ENCODE measurements around the gene LAG3. TPM values are rescaled to one million over a fixed set of nuclear protein-coding genes. Genes with fewer than 3 reads are reported as not detected.

The LAG3 gene
- total RNA-seq, 1 experiment from 2014 or later, result 3.3 TPM

GRCh38 chr12:6724409-6724797 is 47.9 kb upstream of the LAG3 start:
- TF ChIP-seq JUND (IDR thresholded peaks at IDR 0.05) (no peak), POLR2A (IDR thresholded peaks at IDR 0.05; ENCODE audit: borderline replicate concordance, extremely low read depth, insufficient read depth, insufficient read length) (peak; percentile 7)
- no peak for DNase-seq (ENCODE audit: low read depth, low spot score)
- peaks cover 11 to 12% of the 10 kb centered on the region in 2 experiments; a peak in 3 of 4 replicates for H3K36me3 ChIP-seq (ENCODE audit: control insufficient read depth in 1 of 2, insufficient read depth in 2 of 2, low read length in 2 of 2)
- H4K20me1 ChIP-seq (ENCODE audit: insufficient read depth), result no peaks in the 10 kb centered on the region
- H3K4me2 ChIP-seq (ENCODE audit: low read length), result peak overlapping the region; percentile 100
- CTCF ChIA-PET, result interaction anchor here (0.7 to 2.7 kb wide), 9 partner anchors 10 to 161 kb away, joined by 3 to 16 read pairs (median 4); partner anchors contain the start of genes MLF2, PTMS and ZNF384
- H2AFZ ChIP-seq (ENCODE audit: low read depth, low read length, poor library complexity, severe bottlenecking), result no peak overlapping the region
- POLR2A ChIA-PET, result interaction anchor here (0.6 to 3.0 kb wide), 21 partner anchors 8 to 412 kb away, joined by 3 to 28 read pairs (median 4); partner anchors contain the start of genes C12orf57, CDCA3, MLF2 and PTMS
- RAD21 ChIA-PET (ENCODE audit: low non-redundant PET in 1 of 2, low total read pairs in 2 of 2, uncharacterized antibody in 2 of 2, unreplicated experiment in 2 of 2), result interaction anchor here (0.7 to 1.6 kb wide), 4 partner anchors 29 to 58 kb away, joined by 3 to 6 read pairs (median 4); partner anchors contain the start of genes ZNF384 (in 2 of the 2) and MLF2 (in 1 of the 2)
- H3K79me2 ChIP-seq (ENCODE audit: insufficient read depth, low read length), result peaks cover 14% of the 10 kb centered on the region; the same call in 1 of the 2 replicates
- H3K9me2 ChIP-seq (ENCODE audit: insufficient read depth), result no peaks in the 10 kb centered on the region
- H3K27ac ChIP-seq (ENCODE audit: low read depth, low read length), result peak overlapping the region; percentile 91
- no peaks in the 10 kb centered on the region for H3K27me3 ChIP-seq (ENCODE audit: insufficient read depth, low read length)
- intact Hi-C loops (cut with micrococcal nuclease), result loop anchor here (1.0 kb wide), 1 partner anchor 35 kb away; the partner anchor contains the start of gene ZNF384
- peak overlapping the region; percentile 93 for H3K9ac ChIP-seq (ENCODE audit: low read length)
- ATAC-seq, result peak; percentile 23
- peak overlapping the region; percentile 54 to 86 for H3K4me3 ChIP-seq (replicated peaks in 1 of 2; ENCODE audit: low read depth in 1 of 2, low read length in 2 of 2)
- BruUV-seq (replicated peaks), result TSS peak; percentile 74
- H3K4me1 ChIP-seq (ENCODE audit: control insufficient read depth in 1 of 2, insufficient read depth in 2 of 2, low read length in 2 of 2), result peaks cover 5 to 26% of the 10 kb centered on the region in 2 experiments; a peak in 3 of 4 replicates
- no peaks in the 10 kb centered on the region for H3K9me3 ChIP-seq (ENCODE audit: control insufficient read depth in 1 of 2, insufficient read depth in 1 of 2, low read depth in 1 of 2, low read length in 2 of 2)

- Histone ChIP-seq H3K4me1 (ENCODE audit: control insufficient read depth in 1 of 2, insufficient read depth in 2 of 2, low read length in 2 of 2) (peaks cover 5 to 26% of the 10 kb centered on the region in 2 experiments; a peak in 3 of 4 replicates), H3K4me2 (ENCODE audit: low read length) (peak overlapping the region; percentile 100), H4K20me1 (ENCODE audit: insufficient read depth) (no peaks in the 10 kb centered on the region), H3K36me3 (ENCODE audit: control insufficient read depth in 1 of 2, insufficient read depth in 2 of 2, low read length in 2 of 2) (peaks cover 17 to 20% of the 10 kb centered on the region in 2 experiments; a peak in 3 of 4 replicates), H3K4me3 (replicated peaks in 1 of 2; ENCODE audit: low read depth in 1 of 2, low read length in 2 of 2) (no peak overlapping the region), H3K27me3 (ENCODE audit: insufficient read depth, low read length) (no peaks in the 10 kb centered on the region), H3K9me3 (ENCODE audit: control insufficient read depth in 1 of 2, insufficient read depth in 1 of 2, low read depth in 1 of 2, low read length in 2 of 2) (no peaks in the 10 kb centered on the region), H2AFZ (ENCODE audit: low read depth, low read length, poor library complexity, severe bottlenecking) (no peak overlapping the region), H3K79me2 (ENCODE audit: insufficient read depth, low read length) (peaks cover 14% of the 10 kb centered on the region; the same call in 1 of the 2 replicates), H3K27ac (ENCODE audit: low read depth, low read length) (no peak overlapping the region), H3K9me2 (ENCODE audit: insufficient read depth) (no peaks in the 10 kb centered on the region), H3K9ac (ENCODE audit: low read length) (no peak overlapping the region)
- ATAC-seq (no peak), DNase-seq (ENCODE audit: low read depth, low spot score) (no peak)
- intact Hi-C loops (cut with micrococcal nuclease), result no loop called here
- ChIA-PET RAD21 (ENCODE audit: low non-redundant PET in 1 of 2, low total read pairs in 2 of 2, uncharacterized antibody in 2 of 2, unreplicated experiment in 2 of 2) (interaction anchor here in 1 of 2 experiments (1.6 kb wide), 1 partner anchor 28 kb away, joined by 3 read pairs; the partner anchor contains the start of gene MLF2), CTCF (interaction anchor here (2.7 kb wide), 1 partner anchor 28 kb away, joined by 16 read pairs; the partner anchor contains the start of gene MLF2), POLR2A (no interaction called here)
- no TSS peak for BruUV-seq (replicated peaks)
- TF ChIP-seq RAD21 (IDR thresholded peaks at IDR 0.05; ENCODE audit: low read depth) (no peak), TCF7L2 (IDR thresholded peaks at IDR 0.05; ENCODE audit: borderline replicate concordance, extremely low read depth, insufficient read depth, insufficient read length) (no peak), MAX (IDR thresholded peaks at IDR 0.05) (no peak), ZFX (IDR thresholded peaks at IDR 0.05) (no peak), EZH2phosphoT487 (IDR thresholded peaks at IDR 0.05; ENCODE audit: borderline replicate concordance) (no peak), ELF1 (IDR thresholded peaks at IDR 0.05; ENCODE audit: borderline replicate concordance, low read depth) (no peak), SRF (IDR thresholded peaks at IDR 0.05; ENCODE audit: low read depth) (no peak), EGR1 (IDR thresholded peaks at IDR 0.05; ENCODE audit: low read depth) (no peak), POLR2A (IDR thresholded peaks at IDR 0.05; ENCODE audit: borderline replicate concordance, extremely low read depth, insufficient read depth, insufficient read length) (no peak), ZBTB33 (IDR thresholded peaks at IDR 0.05; ENCODE audit: extremely low read depth, insufficient replicate concordance, low read length) (no peak), CEBPB (IDR thresholded peaks at IDR 0.05; ENCODE audit: low read depth) (no peak), CBX3 (IDR thresholded peaks at IDR 0.05; ENCODE audit: low read depth) (no peak), REST (IDR thresholded peaks at IDR 0.05; ENCODE audit: low read depth) (no peak), SIN3A (IDR thresholded peaks at IDR 0.05; ENCODE audit: low read depth) (no peak)
Measured at GRCh38 chr12:6725350-6725749, 47.0 kb upstream of the LAG3 start.

All from HCT116 (cell line).